AG09319 (cell line): ENCODE data around the gene PDE4B.

Experiments used
- DNase-seq: peaks from one replicate; pipeline ENCODE4 v3.0.0-alpha.2; 2010; ENCODE audit warnings: low read depth; ENCODE audit errors: extremely low read depth
- CTCF ChIP-seq: IDR thresholded peaks from 2 replicates; pipeline ENCODE4 v1.5.1; 2011; ENCODE audit warnings: low read depth, mild to moderate bottlenecking, inconsistent platforms, low read length, moderate library complexity

PDE4B gene

DNA sequence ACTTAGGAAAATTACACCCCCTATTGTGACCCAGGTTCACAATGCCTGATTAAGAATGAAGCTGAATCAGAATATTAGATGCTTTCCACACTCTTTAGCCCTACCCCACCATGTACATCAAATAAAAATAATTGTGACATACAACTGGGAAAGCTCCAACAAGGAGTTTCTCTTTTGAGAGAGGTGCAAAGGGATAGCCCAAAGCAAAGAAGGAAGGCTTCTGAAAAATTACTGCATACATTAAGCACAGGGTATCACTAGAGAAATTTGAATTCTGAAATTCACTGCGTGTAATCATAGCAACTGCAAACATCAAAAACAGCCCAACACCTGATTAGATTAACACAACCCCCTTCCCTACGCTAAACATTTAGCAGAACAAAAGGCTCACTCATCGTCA is 34.1 kb downstream of the PDE4B start:
- no peak for TF ChIP-seq CTCF
- DNase-seq, result no peak

DNA sequence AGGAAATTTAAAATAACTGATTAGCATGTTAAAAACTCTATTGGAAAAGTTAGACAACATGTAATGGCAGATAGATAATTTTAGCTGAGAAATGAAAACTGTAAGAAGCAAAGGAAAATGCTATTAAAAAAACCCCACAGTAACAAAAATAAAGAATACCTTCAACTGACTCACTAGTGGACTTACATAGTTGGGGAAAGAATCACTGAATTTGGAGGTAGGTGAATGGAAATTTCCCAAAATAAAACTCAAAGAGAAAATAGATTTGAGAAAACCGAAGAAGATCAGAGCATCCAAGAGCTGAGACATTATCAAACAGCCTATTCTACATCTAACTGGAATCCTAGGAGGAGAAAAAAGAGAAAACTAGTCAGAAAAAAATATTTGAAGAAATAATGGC is 34.7 kb downstream of the PDE4B start:
- no peak for DNase-seq
- TF ChIP-seq CTCF, result no peak

- DNase-seq, result no peak
These were observed 37.6 kb downstream of the PDE4B start for GRCh38 chr1:65830306-65830705.

DNA sequence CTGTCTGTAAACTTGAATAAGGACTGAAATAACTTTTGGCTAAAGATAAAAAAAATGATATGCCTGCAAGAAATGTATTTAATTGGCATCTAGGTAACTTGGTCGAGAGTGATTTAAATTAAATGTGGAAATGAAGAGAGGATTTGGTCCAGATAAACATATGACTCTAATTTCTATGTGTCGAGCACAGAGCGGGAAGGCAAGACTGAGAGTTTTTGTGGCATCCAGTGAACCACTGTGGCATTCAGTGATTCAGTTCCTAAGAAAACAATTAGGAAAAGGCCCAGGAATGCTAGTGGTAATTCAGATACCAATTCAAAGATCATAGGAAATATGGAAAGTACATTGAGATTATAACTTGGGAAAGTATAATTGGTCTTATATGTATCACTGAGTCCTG is 39.6 kb downstream of the PDE4B start:
- no peak for TF ChIP-seq CTCF
- no peak for DNase-seq

More at GRCh38 chr1:65830306-65830705, 37.6 kb downstream of the PDE4B start:
- no peak for TF ChIP-seq CTCF

DNA sequence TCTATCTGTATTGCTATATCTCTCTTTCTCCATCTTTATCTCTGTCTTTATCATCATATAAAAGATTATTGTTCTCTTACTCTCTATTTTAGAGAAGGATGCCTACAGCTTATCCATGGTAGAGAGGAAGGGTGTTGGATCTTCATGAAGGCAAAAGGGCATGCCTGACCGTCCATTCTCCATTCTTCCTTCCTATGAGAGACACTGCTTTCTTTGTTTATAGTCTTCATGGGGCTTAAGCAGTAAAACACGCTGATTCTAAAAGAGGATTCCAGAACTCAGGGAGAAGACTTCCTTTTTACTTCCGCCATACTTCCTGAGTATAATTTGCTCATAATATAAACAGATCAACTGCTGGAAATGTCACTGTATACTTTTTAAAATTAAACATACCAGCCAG is 44.0 kb downstream of the PDE4B start:
- no peak for TF ChIP-seq CTCF
- DNase-seq, result no peak

DNA sequence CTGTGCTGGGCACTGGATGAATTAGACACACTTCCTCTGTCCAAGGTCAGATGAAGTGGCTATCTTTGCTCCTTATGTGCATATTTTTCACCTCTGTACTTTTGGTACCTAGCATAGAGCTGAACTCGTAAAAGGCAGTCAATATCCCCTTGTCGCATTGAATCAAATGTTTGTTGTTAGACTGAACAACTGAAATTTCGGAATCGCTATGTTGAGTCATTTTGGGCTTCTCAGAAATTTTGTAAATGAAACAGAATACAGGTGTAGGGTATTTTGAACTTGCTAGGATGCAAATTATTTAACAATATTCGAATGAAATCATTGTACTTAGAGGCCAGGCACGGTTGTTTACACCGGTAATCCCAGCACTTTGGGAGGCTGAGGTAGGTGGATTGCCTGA is 48.0 kb downstream of the PDE4B start:
- no peak for DNase-seq
- no peak for TF ChIP-seq CTCF

DNA sequence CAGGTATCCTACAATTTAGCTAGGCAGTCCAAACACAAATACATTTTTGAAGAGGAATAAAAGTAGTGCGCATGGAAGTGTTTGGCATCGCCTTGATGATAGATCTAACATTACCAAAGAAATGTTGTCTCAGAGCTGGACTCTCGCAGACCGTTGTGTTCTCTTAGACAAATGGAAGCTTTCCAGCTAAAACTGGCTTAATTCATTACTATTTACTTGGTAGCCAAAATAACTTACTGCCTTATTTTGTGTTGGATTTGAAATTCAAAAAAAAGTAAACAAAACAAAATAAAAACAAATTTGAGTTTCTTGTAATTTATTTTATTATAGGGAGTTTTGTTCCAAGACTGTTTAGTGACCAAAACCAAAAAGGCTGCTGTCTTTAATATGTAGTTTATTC is 51.6 kb downstream of the PDE4B start:
- DNase-seq, result no peak
- TF ChIP-seq CTCF, result no peak
